PFSK-1 (cell line): ENCODE measurements around the gene ADRM1.

Experiments used
- FOXP2 ChIP-seq: optimal IDR thresholded peaks from 2 replicates; pipeline ENCODE3; 2011; ENCODE audit warnings: borderline replicate concordance, control low read depth, inconsistent platforms; ENCODE audit not compliant: insufficient read depth; ENCODE audit errors: extremely low read length, extremely low read depth
- POLR2AphosphoS5 ChIP-seq: IDR thresholded peaks from 2 replicates; pipeline ENCODE4 v1.6.1; 2012; ENCODE audit warnings: low read depth, mild to moderate bottlenecking, control low read depth, low read length, moderate library complexity
- SIN3A ChIP-seq: IDR thresholded peaks from 2 replicates; pipeline ENCODE4 v1.6.1; 2012; ENCODE audit warnings: mild to moderate bottlenecking, low read length, moderate library complexity, borderline replicate concordance; ENCODE audit not compliant: insufficient read depth
- TAF1 ChIP-seq: IDR thresholded peaks from 2 replicates; pipeline ENCODE4 v1.6.1; 2012; ENCODE audit warnings: low read length, control low read depth, borderline replicate concordance; ENCODE audit not compliant: insufficient read depth
- TF ChIP-seq, protein P1 (sequence below), 2 experiments: IDR thresholded peaks; 2 replicates each; pipeline versions ENCODE4 v1.6.1 to v1.8.0; 2011 to 2012; ENCODE audit warnings: low read depth in 2 of 2, low read length in 2 of 2, control low read depth in 1 of 2, inconsistent platforms in 1 of 2, mild to moderate bottlenecking in 1 of 2, moderate library complexity in 1 of 2; ENCODE audit not compliant: insufficient read depth in 1 of 2

DNA sequence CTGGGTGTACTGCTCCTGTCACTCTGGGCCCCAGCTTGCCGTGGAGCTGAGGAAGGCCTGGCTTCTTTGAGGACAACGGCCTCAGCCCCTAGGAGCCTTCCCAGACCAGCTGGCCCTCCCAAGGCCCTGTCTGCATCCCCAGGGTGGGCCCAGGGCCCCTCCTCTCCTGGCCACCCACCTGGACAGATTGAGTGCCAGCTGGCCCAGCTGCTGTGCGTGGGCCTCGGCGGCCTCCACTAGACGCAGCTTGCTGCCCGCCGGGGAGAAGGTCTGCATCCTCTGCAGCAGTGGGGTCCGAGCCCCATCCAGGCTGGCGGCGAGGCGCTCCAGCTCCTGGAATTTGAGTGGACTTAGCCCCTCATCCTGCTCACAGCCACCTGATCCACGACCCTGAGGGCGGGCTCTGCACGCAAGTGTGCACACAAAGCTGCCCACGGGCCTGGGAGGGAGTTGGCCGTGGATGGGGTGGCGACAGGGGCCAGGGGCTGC, 14.4 kb downstream of the ADRM1 start:
- TF ChIP-seq POLR2AphosphoS5 (no peak), SIN3A (no peak), TAF1 (no peak), FOXP2 (no peak)
- TF ChIP-seq, protein P1, sequence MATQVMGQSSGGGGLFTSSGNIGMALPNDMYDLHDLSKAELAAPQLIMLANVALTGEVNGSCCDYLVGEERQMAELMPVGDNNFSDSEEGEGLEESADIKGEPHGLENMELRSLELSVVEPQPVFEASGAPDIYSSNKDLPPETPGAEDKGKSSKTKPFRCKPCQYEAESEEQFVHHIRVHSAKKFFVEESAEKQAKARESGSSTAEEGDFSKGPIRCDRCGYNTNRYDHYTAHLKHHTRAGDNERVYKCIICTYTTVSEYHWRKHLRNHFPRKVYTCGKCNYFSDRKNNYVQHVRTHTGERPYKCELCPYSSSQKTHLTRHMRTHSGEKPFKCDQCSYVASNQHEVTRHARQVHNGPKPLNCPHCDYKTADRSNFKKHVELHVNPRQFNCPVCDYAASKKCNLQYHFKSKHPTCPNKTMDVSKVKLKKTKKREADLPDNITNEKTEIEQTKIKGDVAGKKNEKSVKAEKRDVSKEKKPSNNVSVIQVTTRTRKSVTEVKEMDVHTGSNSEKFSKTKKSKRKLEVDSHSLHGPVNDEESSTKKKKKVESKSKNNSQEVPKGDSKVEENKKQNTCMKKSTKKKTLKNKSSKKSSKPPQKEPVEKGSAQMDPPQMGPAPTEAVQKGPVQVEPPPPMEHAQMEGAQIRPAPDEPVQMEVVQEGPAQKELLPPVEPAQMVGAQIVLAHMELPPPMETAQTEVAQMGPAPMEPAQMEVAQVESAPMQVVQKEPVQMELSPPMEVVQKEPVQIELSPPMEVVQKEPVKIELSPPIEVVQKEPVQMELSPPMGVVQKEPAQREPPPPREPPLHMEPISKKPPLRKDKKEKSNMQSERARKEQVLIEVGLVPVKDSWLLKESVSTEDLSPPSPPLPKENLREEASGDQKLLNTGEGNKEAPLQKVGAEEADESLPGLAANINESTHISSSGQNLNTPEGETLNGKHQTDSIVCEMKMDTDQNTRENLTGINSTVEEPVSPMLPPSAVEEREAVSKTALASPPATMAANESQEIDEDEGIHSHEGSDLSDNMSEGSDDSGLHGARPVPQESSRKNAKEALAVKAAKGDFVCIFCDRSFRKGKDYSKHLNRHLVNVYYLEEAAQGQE (IDR thresholded peaks at IDR 0.05; ENCODE audit: insufficient read depth in 1 of 2, low read depth in 2 of 2, low read length in 2 of 2) = no peak
